ENCODE results near the gene BRD9.
"Not testable (repeated sequence)": the region's sequence is repeated elsewhere in the genome, so short reads cannot be mapped to it uniquely, and the experiment has no call there.

Gene BRD9

GRCh38 chr5:843926-844325 is 48.7 kb downstream of the BRD9 start:
- not testable (repeated sequence) for DNase-seq

GRCh38 chr5:843371-843770 is 49.2 kb downstream of the BRD9 start:
- DNase-seq, result not testable (repeated sequence)

- not testable (repeated sequence) for DNase-seq
Observed at GRCh38 chr5:842402-843221, 50.0 kb downstream of the BRD9 start.

GRCh38 chr5:841531-842401 is 50.8 kb downstream of the BRD9 start:
- not testable (repeated sequence) for DNase-seq

GRCh38 chr5:840974-841435 is 51.6 kb downstream of the BRD9 start:
- not testable (repeated sequence) for DNase-seq

- not testable (repeated sequence) for DNase-seq
Observed at GRCh38 chr5:840118-840973, 52.3 kb downstream of the BRD9 start.

- DNase-seq, result not testable (repeated sequence)
Observed at GRCh38 chr5:838431-838851, 54.2 kb downstream of the BRD9 start.

- not testable (repeated sequence) for DNase-seq
Observed at GRCh38 chr5:837621-838121, 54.9 kb downstream of the BRD9 start.

- not testable (repeated sequence) for DNase-seq
Observed at GRCh38 chr5:835933-836612, 56.5 kb downstream of the BRD9 start.

GRCh38 chr5:834013-834412 is 58.6 kb downstream of the BRD9 start:
- DNase-seq, result not testable (repeated sequence)

- DNase-seq, result not testable (repeated sequence)
Observed at GRCh38 chr5:828194-828593, 64.4 kb downstream of the BRD9 start.

GRCh38 chr5:825544-825943 is 67.1 kb downstream of the BRD9 start:
- DNase-seq, result not testable (repeated sequence)

GRCh38 chr5:821504-821903 is 71.1 kb downstream of the BRD9 start:
- DNase-seq, result no peak

- DNase-seq, result no peak
Observed at GRCh38 chr5:820245-820644, 72.4 kb downstream of the BRD9 start.

GRCh38 chr5:819078-819477 is 73.5 kb downstream of the BRD9 start:
- DNase-seq, result no peak

GRCh38 chr5:816176-816575 is 76.4 kb downstream of the BRD9 start:
- DNase-seq, result no peak

GRCh38 chr5:815449-815848 is 77.2 kb downstream of the BRD9 start:
- DNase-seq, result no peak
